NCI-H1417 treated with DMSO at 0.1 percent for 48 hours (cell line): ENCODE data around the gene ZNF385B.
"Not testable (repeated sequence)": the region's sequence is repeated elsewhere in the genome, so short reads cannot be mapped to it uniquely, and the experiment has no call there.

Source experiments
- DNase-seq: peaks from one replicate; lab custom pipeline; 2025; lab: John Stamatoyannopoulos, UW

ZNF385B gene

GRCh38 chr2:179677746-179678505 lies 183.5 kb downstream of the ZNF385B start:
- DNase-seq = no peak

- no peak for DNase-seq
Observed at GRCh38 chr2:179677077-179677688, 184.2 kb downstream of the ZNF385B start.

GRCh38 chr2:179675435-179675834 lies 186.0 kb downstream of the ZNF385B start:
- no peak for DNase-seq

GRCh38 chr2:179671043-179671981 lies 190.1 kb downstream of the ZNF385B start:
- DNase-seq = no peak

- DNase-seq = no peak
Observed at GRCh38 chr2:179669196-179669595, 192.2 kb downstream of the ZNF385B start.

DNA sequence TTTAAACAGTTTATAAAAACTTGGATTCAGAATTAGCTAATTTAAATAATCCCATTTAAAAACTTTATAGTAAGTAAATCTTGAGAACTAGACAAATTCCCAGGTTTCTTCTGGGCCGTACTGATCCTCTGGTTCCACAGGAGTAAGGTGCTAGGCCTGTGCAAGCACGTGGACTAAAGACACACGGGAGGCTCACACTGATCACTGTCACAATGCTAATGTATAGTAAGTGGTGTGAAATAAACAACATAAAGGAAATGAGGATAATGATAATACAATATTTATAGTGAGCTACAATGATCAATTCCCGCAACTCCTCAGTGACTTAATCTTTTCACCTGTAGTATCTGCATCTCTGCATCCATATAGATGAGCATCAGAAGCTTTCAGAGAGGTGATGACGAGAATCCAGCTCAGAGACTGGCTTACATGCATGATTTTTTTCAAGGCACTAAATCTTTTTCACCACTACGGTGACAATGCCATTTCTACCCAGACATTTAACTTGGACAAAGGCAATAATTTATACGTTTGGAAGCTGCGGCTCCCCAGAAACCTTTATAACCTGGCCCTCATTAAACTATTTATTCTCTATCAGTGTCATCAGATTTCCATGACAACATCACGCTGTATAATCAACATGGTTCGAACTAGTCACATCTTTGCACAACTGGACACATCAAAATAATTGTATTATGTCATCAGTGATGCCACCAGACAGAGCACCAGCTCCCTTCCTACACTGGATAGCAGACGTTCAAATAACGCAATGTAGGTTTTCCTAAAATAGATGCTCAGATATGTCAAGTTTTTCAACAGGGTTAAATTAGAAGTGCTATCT lies 196.2 kb downstream of the ZNF385B start:
- DNase-seq = peak; percentile 89

- no peak for DNase-seq
Observed at GRCh38 chr2:179661986-179662385, 199.4 kb downstream of the ZNF385B start.

DNA sequence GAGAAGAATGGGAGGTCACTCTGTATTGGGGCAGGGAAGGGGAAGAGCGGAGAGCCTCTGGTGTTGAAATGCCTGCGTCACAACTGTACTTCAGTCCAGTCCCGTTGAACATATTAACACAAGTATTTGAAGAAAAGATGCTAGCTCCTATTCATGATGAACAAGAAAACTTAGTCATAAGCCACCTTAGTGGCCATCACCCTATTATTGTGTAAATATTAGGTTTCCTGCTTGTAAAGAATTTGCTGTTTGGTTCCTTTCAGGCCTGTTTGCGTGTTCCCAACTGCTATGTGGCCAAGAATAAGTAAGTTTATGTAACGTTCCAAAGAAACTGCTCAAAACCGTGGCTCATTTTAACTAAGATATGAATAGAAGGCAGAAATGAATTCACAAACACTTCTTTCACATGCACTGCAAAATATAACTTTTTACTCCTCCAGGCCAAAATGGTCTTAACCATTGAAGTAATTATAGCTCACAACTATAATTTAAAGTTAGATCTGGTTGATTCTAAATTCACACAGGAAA lies 204.3 kb downstream of the ZNF385B start:
- no peak for DNase-seq

GRCh38 chr2:179655627-179656026 lies 205.8 kb downstream of the ZNF385B start:
- no peak for DNase-seq

DNA sequence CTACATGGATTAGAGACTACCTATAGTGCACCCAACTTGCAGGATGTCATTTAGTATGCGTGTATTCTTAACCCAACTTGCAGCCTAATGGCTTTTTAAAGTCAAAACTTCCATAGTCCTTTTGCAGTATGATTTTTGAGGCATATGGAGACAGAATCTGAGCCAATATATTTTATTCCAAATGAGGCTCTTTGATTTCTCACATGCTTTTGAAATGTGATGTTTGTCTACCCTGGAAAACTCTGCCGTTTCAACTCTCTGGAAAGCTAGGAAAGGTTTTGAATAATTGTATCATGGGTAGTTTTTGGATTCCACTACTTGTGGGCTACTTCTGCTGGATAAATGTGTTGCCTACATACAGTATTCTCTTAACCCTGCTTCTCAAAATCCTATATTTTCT lies 206.6 kb downstream of the ZNF385B start:
- DNase-seq = no peak

DNA sequence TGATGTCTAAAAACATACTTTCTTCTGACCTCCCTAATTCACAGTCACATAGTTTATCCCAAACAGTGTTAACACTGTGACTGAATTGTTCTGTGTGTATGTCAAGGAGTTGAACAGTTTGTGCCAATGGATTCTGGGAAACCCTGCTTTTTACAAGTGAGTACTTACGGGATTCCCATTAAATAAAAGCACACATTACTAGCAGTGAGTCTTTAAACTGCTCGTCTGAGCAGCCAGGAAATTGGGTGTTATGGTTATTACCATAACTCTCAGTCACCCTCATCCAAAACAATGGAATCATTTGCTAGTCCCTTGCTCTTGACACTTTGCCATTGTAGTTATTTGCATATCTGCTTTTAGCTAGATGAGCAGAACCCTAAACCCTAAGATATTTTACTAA lies 209.1 kb downstream of the ZNF385B start:
- no peak for DNase-seq

- DNase-seq = no peak
Observed at GRCh38 chr2:179650420-179650819, 211.0 kb downstream of the ZNF385B start.

GRCh38 chr2:179646862-179647587 lies 214.4 kb downstream of the ZNF385B start:
- DNase-seq = no peak

GRCh38 chr2:179646173-179646769 lies 215.1 kb downstream of the ZNF385B start:
- no peak for DNase-seq

GRCh38 chr2:179645047-179645446 lies 216.4 kb downstream of the ZNF385B start:
- DNase-seq = no peak

GRCh38 chr2:179642462-179642861 lies 218.9 kb downstream of the ZNF385B start:
- no peak for DNase-seq

DNA sequence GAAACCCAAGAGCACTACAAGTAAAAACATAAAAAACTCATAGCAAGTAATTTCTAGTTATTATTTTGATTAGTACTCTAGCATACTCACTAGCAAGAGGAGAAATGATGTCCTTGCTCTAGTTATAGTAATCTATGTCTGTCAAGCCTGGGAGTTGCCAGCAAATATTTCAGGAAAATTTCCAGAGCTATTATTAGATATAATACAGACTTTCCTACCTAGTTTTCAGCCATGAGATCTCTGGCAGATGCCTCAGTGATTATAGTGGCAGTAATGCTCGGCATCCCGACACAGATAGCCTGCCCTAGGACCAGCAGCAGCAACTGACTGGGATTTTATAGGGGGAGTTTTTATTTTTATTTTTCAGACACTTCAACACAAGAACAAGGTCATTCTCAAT lies 224.4 kb downstream of the ZNF385B start:
- no peak for DNase-seq

DNA sequence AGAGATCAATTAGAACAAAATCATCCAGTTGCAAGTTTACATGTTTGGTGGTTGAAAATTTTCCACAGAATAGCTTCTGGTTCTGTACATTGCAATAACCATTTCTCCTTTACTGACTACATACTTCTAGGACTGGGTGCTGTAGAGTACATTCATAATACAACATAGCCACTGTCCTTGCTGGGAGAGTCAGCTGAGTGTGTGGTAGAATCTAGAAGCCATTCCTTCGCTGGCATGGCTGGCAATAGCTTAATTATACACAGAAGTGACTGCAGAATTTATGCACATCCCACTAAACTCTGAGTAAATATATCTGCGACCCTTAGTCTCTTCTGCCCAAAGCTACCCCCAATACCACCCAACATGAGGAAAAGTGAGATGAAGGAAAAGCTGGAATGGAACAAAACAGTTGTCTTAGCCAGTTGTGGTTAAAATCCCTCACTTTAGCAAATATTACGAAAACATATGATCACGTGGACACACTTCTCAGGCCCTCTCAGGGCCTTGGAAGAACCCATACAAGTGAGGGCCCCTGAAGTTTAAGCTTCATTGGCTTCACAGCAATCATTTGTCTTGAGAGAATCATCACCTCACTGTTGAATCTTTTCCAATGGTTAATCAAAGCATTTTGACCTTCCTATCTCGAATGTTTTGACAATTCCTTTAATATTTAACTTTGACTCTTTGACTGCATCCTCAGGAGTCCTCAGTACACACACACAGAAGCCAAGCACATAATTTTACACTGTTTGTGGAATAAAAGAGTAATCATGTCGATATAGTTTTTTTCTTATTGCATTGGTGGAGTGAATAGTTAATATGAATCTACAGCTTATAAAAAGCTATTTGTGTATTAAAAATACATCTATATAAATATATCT lies 225.1 kb downstream of the ZNF385B start:
- DNase-seq = no peak

DNA sequence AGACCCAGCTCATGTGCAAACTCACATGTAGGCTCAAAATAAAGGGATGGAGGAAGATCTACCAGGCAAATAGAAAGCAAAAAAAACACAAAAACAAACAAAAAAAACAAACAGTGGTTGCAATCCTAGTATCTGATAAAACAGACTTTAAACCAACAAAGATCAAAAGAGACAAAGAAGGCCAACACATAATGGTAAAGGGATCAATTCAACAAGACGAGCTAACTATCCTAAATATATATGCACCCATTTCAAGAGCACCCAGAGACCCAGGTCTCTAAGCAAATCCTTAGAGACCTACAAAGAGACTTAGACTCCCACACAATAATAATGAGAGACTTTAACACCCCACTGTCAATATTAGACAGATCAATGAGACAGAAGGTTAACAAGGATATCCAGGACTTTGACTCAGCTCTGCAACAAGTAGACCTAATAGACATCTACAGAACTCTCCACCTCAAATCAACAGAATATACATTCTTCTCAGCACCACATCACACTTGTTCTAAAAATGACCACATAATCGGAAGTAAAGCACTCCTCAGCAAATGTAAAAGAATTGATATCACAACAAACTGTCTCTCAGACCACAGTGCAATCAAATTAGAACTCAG lies 229.5 kb downstream of the ZNF385B start:
- not testable (repeated sequence) for DNase-seq
